Measurements from ENCODE around the gene ETV6.

DNA sequence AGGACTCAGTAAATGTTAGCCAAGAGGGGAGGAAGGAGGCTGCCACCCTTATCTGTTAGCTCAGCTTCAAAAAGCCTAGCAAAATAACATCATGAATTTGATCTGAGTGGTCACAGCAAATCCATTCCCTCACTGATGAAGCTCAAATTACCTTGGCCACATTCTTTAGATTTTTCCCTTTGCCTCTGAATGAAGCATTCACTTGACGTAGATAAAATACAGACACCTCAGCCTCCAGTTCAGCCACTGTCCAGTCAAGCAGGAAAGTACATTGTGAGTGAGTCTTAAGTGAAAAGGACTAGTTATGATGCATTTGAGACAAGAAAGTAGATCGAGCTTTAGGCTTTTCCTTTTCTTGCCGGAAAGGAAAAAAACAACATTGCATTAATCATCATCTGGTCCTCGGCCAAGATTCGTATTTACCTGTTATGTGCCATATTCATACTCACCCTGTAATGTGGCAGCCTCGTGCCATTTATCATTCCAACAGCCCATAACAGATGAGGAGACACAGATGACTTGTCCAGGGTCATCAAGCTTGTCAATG lies 146.5 kb downstream of the ETV6 start:
- TF ChIP-seq, protein P1, sequence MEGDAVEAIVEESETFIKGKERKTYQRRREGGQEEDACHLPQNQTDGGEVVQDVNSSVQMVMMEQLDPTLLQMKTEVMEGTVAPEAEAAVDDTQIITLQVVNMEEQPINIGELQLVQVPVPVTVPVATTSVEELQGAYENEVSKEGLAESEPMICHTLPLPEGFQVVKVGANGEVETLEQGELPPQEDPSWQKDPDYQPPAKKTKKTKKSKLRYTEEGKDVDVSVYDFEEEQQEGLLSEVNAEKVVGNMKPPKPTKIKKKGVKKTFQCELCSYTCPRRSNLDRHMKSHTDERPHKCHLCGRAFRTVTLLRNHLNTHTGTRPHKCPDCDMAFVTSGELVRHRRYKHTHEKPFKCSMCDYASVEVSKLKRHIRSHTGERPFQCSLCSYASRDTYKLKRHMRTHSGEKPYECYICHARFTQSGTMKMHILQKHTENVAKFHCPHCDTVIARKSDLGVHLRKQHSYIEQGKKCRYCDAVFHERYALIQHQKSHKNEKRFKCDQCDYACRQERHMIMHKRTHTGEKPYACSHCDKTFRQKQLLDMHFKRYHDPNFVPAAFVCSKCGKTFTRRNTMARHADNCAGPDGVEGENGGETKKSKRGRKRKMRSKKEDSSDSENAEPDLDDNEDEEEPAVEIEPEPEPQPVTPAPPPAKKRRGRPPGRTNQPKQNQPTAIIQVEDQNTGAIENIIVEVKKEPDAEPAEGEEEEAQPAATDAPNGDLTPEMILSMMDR (IDR thresholded peaks at IDR 0.05), result no peak
- no peak for TF ChIP-seq POLR2A (IDR thresholded peaks at IDR 0.05)

Data from lower leg skin (tissue), 3 donors.